Esophagus muscularis mucosa (tissue), 4 donors: ENCODE results near the gene CDC45. TPM values are rescaled to one million over a fixed set of nuclear protein-coding genes. Genes with fewer than 3 reads are reported as not detected.

ENCODE experiments used
- DNase-seq: peaks from one replicate; pipeline ENCODE4 v3.0.0-alpha.2; 2017; ENCODE audit errors: extremely low spot score
- H3K27ac ChIP-seq, 4 donors: fragments of 200-600 bp; sonication (generic); replicated peaks in 1 of 4; 1 replicate in 3 of 4; 2 replicates in 1 of 4; pipeline ENCODE4 v1.5.1; 2016 to 2019; ENCODE audit warnings: mild to moderate bottlenecking in 1 of 4
- H3K27me3 ChIP-seq, 4 donors: fragments of 200-600 bp; sonication (generic); one replicate each; pipeline versions ENCODE4 v1.5.1 to v1.6.0; 2016 to 2019
- H3K36me3 ChIP-seq, 4 donors: fragments of 200-600 bp; sonication (generic); one replicate each; pipeline ENCODE4 v1.5.1; 2016 to 2019
- H3K4me1 ChIP-seq, 4 donors: fragments of 200-600 bp; sonication (generic); one replicate each; pipeline ENCODE4 v1.5.1; 2016 to 2019
- H3K4me3 ChIP-seq, 4 donors: fragments of 200-600 bp; sonication (generic); 1 replicate in 2 of 4; 2 replicates in 2 of 4; pipeline ENCODE4 v1.5.1; 2016 to 2019; ENCODE audit warnings: mild to moderate bottlenecking in 4 of 4, moderate library complexity in 1 of 4
- H3K9me3 ChIP-seq, 4 donors: fragments of 200-600 bp; sonication (generic); 1 replicate in 3 of 4; 2 replicates in 1 of 4; pipeline ENCODE4 v1.5.1; 2016 to 2019
- EP300 ChIP-seq: sonication (generic); formaldehyde crosslinking; IDR thresholded peaks from one replicate; pipeline ENCODE4 v1.6.1; 2017; ENCODE audit warnings: antibody characterized with exemption
- POLR2A ChIP-seq: fragments of 450-650 bp; IDR thresholded peaks from one replicate; pipeline ENCODE4 v1.6.1; 2017; ENCODE audit warnings: antibody characterized with exemption, moderate library complexity, mild to moderate bottlenecking, low read depth
- POLR2AphosphoS5 ChIP-seq, 2 donors: sonication (generic); formaldehyde crosslinking; IDR thresholded peaks; one replicate each; pipeline ENCODE4 v1.6.1; 2017; ENCODE audit warnings: antibody characterized with exemption in 2 of 2
- WGBS: methylation state at CpG from one replicate; pipeline ENCODE4 v1.1.5; 2018; 5-methylcytosine and 5-hydroxymethylcytosine counted together
- intact Hi-C: fragments of 100-400 bp; cut with DNase I; formaldehyde crosslinking; loops from one replicate; pipeline ENCODE4 v1.15.1; 2023
- total RNA-seq, 4 donors: library from RNA; depleted of rRNA; stranded (reverse); fragments of >200 nt; gene quantifications; one replicate each; pipeline versions ENCODE4 v1.1.0 to v1.2.1, GENCODE V29; 2016
- TF ChIP-seq, protein P1 (sequence below), 3 experiments: fragments of 200-600 bp in 2 of 3; fragments of 450-650 bp in 1 of 3; sonication (generic) in 2 of 3; IDR thresholded peaks; one replicate each; pipeline ENCODE4 v1.5.1; 2017 to 2019; ENCODE audit warnings: antibody characterized with exemption in 3 of 3, mild to moderate bottlenecking in 2 of 3, moderate library complexity in 1 of 3

Gene CDC45
- total RNA-seq, 4 donors from 2014 or later, result 0.32 to 1.1 (median 0.42) TPM; not detected in 1

DNA sequence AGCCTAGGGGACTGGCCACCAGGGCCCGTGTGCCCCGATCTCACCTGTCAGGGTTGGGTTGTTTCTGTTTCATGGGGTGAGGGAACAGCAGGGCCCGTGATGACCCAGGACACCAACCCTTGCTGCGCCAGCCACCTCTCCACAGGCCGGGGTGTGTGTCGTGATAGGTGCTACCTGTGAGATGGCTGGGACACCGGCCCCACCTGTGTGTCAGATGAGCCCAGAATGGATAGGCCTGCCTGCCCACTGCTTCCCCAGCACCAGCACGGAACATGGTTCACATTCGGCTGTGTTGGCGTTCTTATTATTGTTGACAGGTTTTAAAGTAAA is 37.4 kb downstream of the CDC45 start:
- H3K4me1 ChIP-seq, result no peaks in the 10 kb centered on the region
- peaks cover 0 to 2% (median 0%) of the 10 kb centered on the region in 4 donors for H3K27me3 ChIP-seq
- DNase-seq, result no peak
- 100% methylated on average over 1 of the region's 10 CpGs for WGBS
- peaks cover 0 to 14% (median 3%) of the 10 kb centered on the region in 4 donors for H3K9me3 ChIP-seq
- H3K27ac ChIP-seq, result no peak overlapping the region
- TF ChIP-seq, protein P1, sequence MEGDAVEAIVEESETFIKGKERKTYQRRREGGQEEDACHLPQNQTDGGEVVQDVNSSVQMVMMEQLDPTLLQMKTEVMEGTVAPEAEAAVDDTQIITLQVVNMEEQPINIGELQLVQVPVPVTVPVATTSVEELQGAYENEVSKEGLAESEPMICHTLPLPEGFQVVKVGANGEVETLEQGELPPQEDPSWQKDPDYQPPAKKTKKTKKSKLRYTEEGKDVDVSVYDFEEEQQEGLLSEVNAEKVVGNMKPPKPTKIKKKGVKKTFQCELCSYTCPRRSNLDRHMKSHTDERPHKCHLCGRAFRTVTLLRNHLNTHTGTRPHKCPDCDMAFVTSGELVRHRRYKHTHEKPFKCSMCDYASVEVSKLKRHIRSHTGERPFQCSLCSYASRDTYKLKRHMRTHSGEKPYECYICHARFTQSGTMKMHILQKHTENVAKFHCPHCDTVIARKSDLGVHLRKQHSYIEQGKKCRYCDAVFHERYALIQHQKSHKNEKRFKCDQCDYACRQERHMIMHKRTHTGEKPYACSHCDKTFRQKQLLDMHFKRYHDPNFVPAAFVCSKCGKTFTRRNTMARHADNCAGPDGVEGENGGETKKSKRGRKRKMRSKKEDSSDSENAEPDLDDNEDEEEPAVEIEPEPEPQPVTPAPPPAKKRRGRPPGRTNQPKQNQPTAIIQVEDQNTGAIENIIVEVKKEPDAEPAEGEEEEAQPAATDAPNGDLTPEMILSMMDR (IDR thresholded peaks at IDR 0.05), result no peak
- TF ChIP-seq POLR2AphosphoS5 (IDR thresholded peaks at IDR 0.05) (no peak), POLR2A (no peak), EP300 (no peak)
- intact Hi-C loops, result no loop called here
- no peak overlapping the region for H3K4me3 ChIP-seq
- no peaks in the 10 kb centered on the region for H3K36me3 ChIP-seq

DNA sequence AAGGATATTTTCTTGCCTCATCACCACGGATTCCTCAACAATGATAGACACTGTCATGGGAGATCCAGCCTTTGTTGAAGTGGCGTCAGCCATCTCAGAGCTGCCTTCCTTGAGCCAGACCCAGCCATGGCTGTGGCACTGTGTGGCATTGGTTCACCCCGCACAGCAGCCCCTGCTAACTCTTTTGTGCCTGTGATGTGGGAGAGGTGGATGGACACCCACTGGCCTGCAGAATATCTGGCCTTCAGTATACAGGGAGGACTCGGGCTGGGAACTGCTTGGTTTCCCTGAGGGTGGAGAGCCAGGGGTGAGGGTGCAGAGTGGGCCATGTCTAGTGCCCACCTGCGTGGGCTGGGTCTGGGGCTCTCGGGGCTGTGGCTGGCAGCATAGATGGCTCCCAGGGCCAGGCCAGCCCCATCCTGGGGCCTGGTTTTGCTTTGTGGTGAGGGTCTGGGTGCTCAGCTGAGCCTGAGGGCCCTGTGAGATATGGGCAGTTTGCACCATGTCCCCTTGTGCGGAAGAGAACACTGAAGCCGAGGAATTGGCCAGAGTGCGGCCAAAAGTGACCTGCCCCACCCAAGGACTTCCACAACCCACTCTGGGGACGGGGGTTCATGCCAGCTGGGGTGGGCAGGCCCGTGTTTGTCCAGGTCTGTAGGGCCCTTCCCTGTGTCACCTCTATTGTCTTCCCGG is 38.3 kb downstream of the CDC45 start:
- no peak for DNase-seq

DNA sequence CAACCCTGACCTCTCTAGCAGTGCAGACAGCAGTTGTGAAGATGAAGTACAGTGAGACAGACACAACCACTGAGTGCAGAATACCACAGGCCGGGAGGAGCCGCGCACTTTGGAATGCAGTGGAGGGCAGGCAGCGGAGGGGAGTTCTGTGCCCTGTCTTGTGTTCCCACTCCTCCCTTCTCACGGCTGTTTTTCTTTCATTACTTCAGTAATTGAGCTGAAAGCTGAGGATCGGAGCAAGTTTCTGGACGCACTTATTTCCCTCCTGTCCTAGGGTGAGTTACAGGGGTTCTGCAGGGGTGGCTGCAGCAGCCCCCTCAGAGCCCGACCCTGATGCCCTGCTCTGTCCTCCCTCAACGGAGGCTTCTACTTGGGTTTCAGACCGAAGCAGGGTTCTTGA is 38.9 kb downstream of the CDC45 start:
- peaks cover 0 to 17% (median 4%) of the 10 kb centered on the region in 4 donors for H3K27me3 ChIP-seq
- 89% methylated on average over 10 of the region's 10 CpGs for WGBS
- intact Hi-C loops, result no loop called here
- no peak for DNase-seq
- H3K4me1 ChIP-seq, result peaks cover 6 to 9% (median 8%) of the 10 kb centered on the region in 4 donors
- TF ChIP-seq, protein P1 (IDR thresholded peaks at IDR 0.05), result no peak
- TF ChIP-seq POLR2A, result no peak
- no peak for TF ChIP-seq POLR2AphosphoS5 (IDR thresholded peaks at IDR 0.05)
- no peak for TF ChIP-seq EP300
- H3K36me3 ChIP-seq, result no peaks in the 10 kb centered on the region
- H3K4me3 ChIP-seq, result no peak overlapping the region
- H3K9me3 ChIP-seq, result peaks cover 0 to 14% (median 1%) of the 10 kb centered on the region in 4 donors
- H3K27ac ChIP-seq, result no peak overlapping the region

More for the DNA sequence above, 38.3 kb downstream of the CDC45 start:
- intact Hi-C loops, result no loop called here
- no peaks in the 10 kb centered on the region for H3K36me3 ChIP-seq
- peaks cover 0 to 11% (median under 1%) of the 10 kb centered on the region in 4 donors for H3K27me3 ChIP-seq
- 94% methylated on average over 11 of the region's 12 CpGs for WGBS
- H3K9me3 ChIP-seq, result peaks cover 0 to 14% (median 3%) of the 10 kb centered on the region in 4 donors
- H3K27ac ChIP-seq, result no peak overlapping the region
- peaks cover under 1 to 3% (median 2%) of the 10 kb centered on the region in 4 donors for H3K4me1 ChIP-seq
- no peak overlapping the region for H3K4me3 ChIP-seq
- TF ChIP-seq, protein P1 (IDR thresholded peaks at IDR 0.05), result no peak
- TF ChIP-seq POLR2A (no peak), EP300 (no peak), POLR2AphosphoS5 (IDR thresholded peaks at IDR 0.05) (no peak)

DNA sequence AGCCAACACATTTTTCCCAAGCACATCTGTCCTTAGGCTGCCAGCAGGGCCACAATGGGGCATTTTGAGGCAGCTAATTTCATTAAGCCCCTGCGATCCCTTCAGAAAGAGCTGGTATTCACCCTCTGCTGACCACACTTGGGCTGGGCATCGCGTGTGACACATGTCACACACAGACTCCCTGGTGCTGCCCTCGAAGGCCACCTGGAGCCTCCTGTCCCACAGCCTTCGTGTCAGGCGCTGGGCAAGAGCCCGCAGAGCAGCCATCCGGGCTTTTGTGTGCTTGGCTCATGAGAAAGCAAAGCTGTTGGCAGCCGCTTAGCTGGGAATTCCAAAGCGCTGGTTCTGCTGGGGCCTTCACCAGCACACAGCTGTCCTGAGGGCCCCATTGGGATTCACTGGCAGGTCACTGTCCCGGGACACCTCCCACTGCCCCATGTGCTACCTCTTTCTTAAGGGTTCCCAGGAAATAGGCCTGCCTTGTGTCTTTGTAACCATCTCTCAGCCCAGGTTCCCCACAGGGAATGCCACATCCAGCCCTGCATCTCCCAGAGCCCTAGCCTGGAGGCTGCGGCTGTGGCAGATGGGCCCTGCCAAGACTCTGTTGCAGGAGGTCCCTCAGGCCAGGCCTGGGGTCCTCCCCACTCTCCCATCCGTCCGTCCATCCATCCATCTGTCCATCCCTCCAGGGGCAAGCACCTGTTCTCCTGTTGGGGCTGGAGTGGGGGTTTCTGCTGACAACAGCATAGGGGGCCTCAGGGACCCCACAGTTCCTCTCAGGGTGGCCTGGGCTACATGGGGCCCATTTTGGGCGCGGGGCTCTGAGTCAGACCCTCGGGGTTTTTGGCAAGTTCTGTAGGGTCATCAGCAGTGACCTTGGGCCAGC is 39.6 kb downstream of the CDC45 start:
- Histone ChIP-seq H3K9me3 (peaks cover 0 to 7% (median 0%) of the 10 kb centered on the region in 4 donors), H3K27ac (no peak overlapping the region), H3K4me1 (peaks cover 12 to 15% (median 14%) of the 10 kb centered on the region in 4 donors), H3K4me3 (no peak overlapping the region), H3K27me3 (peaks cover 0 to 23% (median 10%) of the 10 kb centered on the region in 4 donors), H3K36me3 (no peaks in the 10 kb centered on the region)
- 87% methylated on average over 13 of the region's 17 CpGs for WGBS
- intact Hi-C loops, result no loop called here
- TF ChIP-seq POLR2A (no peak), EP300 (no peak), POLR2AphosphoS5 (IDR thresholded peaks at IDR 0.05) (no peak)
- TF ChIP-seq, protein P1 (IDR thresholded peaks at IDR 0.05), result no peak
- DNase-seq, result no peak
